ENCODE results near the gene EFCAB5. TPM values are rescaled to one million over a fixed set of nuclear protein-coding genes. Genes with fewer than 3 reads are reported as not detected.
"Not testable (repeated sequence)": the region's sequence is repeated elsewhere in the genome, so short reads cannot be mapped to it uniquely, and the experiment has no call there.

Gene EFCAB5
- total RNA-seq, 4 donors from 2014 or later, result 0.17 to 0.78 TPM; not detected in 2

DNA sequence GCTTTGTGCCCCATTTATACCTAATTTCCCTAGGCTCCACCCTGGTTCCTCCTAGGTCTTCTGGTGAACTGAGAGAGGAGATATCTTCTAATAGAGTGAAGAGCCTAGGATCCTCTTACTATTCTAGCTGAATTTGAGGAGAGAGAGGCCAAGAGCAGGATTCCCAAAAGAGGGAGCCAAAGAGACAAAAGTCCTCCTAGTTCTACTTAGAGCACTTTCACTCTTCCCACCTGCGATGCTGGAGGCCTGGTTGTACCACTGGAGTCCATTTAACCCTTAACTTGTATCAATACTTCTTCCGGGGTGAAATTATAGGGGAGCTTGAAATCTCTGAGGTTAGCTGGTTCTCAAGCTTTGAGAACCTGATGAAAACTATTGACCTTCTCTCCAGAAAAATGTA is 8.1 kb upstream of the EFCAB5 start:
- no peak for TF ChIP-seq EP300 (IDR thresholded peaks at IDR 0.05)
- TF ChIP-seq POLR2A (IDR thresholded peaks at IDR 0.05; ENCODE audit: low read depth), result no peak
- TF ChIP-seq, protein P1, sequence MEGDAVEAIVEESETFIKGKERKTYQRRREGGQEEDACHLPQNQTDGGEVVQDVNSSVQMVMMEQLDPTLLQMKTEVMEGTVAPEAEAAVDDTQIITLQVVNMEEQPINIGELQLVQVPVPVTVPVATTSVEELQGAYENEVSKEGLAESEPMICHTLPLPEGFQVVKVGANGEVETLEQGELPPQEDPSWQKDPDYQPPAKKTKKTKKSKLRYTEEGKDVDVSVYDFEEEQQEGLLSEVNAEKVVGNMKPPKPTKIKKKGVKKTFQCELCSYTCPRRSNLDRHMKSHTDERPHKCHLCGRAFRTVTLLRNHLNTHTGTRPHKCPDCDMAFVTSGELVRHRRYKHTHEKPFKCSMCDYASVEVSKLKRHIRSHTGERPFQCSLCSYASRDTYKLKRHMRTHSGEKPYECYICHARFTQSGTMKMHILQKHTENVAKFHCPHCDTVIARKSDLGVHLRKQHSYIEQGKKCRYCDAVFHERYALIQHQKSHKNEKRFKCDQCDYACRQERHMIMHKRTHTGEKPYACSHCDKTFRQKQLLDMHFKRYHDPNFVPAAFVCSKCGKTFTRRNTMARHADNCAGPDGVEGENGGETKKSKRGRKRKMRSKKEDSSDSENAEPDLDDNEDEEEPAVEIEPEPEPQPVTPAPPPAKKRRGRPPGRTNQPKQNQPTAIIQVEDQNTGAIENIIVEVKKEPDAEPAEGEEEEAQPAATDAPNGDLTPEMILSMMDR (IDR thresholded peaks at IDR 0.05), result no peak
- TF ChIP-seq POLR2AphosphoS5 (IDR thresholded peaks at IDR 0.05), result no peak
- WGBS, result 33% methylated on average over 2 of the region's 2 CpGs
- intact Hi-C loops (cut with DNase I), result no loop called here
- Histone ChIP-seq H3K4me3 (no peak overlapping the region), H3K9me3 (no peaks in the 10 kb centered on the region), H3K27ac (replicated peaks in 1 of 4) (no peak overlapping the region), H3K27me3 (no peaks in the 10 kb centered on the region), H3K4me1 (peaks cover 17 to 24% (median 20%) of the 10 kb centered on the region in 4 donors), H3K36me3 (no peaks in the 10 kb centered on the region)
- no peak for DNase-seq (ENCODE audit: extremely low spot score)

DNA sequence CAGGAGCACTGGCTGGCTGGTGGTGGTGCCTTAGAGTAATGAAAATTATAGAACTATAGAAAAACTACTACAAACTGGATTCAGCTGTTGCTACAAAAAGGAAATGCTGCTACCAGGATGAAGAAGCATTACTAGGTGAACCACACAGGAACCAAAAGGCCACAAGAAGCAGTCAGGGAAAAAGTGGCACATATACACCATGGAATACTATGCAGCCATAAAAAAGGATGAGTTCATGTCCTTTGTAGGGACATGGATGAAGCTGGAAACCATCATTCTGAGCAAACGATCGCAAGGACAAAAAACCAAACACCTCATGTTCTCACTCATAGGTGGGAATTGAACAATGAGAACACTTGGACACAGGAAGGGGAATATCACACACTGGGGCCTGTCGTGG is 5.5 kb upstream of the EFCAB5 start:
- intact Hi-C loops (cut with DNase I); H3K27ac ChIP-seq (replicated peaks in 1 of 4); H3K4me1 ChIP-seq; H3K4me3 ChIP-seq; H3K27me3 ChIP-seq; H3K9me3 ChIP-seq; H3K36me3 ChIP-seq; DNase-seq (ENCODE audit: extremely low spot score): not testable (repeated sequence)
- WGBS, result 82% methylated on average over 3 of the region's 3 CpGs

DNA sequence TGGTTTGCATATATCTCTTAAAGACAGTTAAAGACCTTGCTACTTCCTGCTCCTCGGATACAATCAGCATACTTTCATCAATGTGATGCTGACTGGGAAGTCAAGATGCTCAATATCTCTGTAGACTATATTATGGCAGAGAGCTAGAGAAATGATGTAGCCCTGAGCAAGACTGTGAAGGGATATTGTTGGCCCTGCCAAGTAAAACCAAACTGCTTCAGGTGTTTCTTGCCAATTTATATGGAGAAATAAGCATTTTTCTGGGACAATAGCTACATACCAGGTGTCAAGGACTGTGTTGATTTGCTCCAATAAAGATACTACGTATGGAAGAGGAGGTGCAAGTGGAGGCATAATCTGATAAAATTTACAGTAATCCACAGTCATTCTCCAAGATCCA is 4.7 kb upstream of the EFCAB5 start:
- Histone ChIP-seq H3K27me3 (no peaks in the 10 kb centered on the region), H3K4me3 (no peak overlapping the region), H3K36me3 (no peaks in the 10 kb centered on the region), H3K4me1 (peaks cover 0 to under 1% (median under 1%) of the 10 kb centered on the region in 4 donors), H3K27ac (replicated peaks in 1 of 4) (no peak overlapping the region), H3K9me3 (no peaks in the 10 kb centered on the region)
- DNase-seq (ENCODE audit: extremely low spot score), result no peak
- intact Hi-C loops (cut with DNase I), result no loop called here
- TF ChIP-seq, protein P1 (IDR thresholded peaks at IDR 0.05), result no peak
- TF ChIP-seq POLR2AphosphoS5 (IDR thresholded peaks at IDR 0.05), result no peak
- TF ChIP-seq POLR2A (IDR thresholded peaks at IDR 0.05; ENCODE audit: low read depth), result no peak
- no peak for TF ChIP-seq EP300 (IDR thresholded peaks at IDR 0.05)
- WGBS, result 79% methylated on average over 2 of the region's 2 CpGs

DNA sequence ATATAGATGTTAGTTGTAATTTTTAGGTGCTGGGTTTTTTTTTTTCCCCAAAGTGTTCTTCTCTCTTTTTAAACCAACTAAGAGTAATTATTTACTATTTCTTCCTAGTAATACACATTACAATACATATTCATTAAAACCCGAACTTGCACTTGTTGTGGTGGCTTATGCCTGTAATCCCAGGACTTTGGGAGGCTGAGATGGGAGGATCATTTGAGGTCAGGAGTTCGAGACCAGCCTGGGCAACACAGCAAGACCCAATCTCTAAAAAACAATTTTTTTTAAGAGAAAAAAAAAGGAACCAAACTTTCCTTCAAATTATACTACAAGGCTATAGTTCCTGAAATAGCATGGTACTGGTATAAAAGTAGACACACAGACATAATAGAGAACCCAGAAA is 3.8 kb downstream of the EFCAB5 start:
- Histone ChIP-seq H3K27me3 (no peaks in the 10 kb centered on the region), H3K36me3 (no peaks in the 10 kb centered on the region), H3K9me3 (no peaks in the 10 kb centered on the region), H3K27ac (replicated peaks in 1 of 4) (no peak overlapping the region), H3K4me1 (no peaks in the 10 kb centered on the region), H3K4me3 (no peak overlapping the region)
- intact Hi-C loops (cut with DNase I), result no loop called here
- 79% methylated on average over 2 of the region's 2 CpGs for WGBS
- TF ChIP-seq, protein P1 (IDR thresholded peaks at IDR 0.05), result no peak
- no peak for TF ChIP-seq POLR2AphosphoS5 (IDR thresholded peaks at IDR 0.05)
- no peak for TF ChIP-seq POLR2A (IDR thresholded peaks at IDR 0.05; ENCODE audit: low read depth)
- no peak for TF ChIP-seq EP300 (IDR thresholded peaks at IDR 0.05)
- DNase-seq (ENCODE audit: extremely low spot score), result no peak

DNA sequence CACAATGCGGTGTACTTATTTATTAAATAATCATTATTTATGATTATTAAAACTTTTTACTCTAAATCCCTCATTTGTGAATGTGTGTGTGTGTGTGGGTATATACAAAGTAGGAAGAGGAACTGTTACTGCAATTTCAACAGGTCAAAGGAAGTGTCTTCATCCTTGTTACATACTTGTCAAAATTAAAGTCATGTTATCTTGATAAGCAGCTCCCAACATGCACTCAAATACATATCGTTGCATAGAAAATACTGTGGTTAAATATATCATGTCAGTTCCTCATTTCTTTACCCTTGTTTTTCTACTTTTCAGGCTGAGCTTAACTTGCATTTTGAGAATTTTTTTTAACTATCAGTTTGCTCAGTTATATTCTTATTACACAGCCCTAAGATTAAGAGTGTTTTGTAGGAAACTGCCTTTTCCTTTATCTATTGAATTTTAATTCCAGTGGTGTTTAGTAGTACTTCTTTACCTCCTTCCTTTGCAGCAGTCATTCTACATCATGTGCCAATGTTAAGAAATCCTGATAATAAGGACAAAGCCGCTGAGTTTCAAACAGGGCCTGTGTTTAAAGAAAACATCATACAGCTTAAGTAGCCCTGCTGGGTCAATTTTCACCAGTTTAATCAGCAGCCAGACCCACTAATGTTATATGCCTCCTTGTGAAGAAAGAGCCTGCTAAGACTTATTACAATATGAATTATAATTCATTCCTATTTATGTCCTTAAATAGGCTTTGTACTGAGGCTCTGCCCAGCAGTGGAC is 7.2 kb downstream of the EFCAB5 start:
- 65% methylated on average over 3 of the region's 3 CpGs for WGBS
- H3K27me3 ChIP-seq, result no peaks in the 10 kb centered on the region
- intact Hi-C loops (cut with DNase I), result no loop called here

More for the DNA sequence above, 7.2 kb downstream of the EFCAB5 start:
- no peak overlapping the region for H3K4me3 ChIP-seq
- no peaks in the 10 kb centered on the region for H3K36me3 ChIP-seq
- no peak for DNase-seq (ENCODE audit: extremely low spot score)
- TF ChIP-seq, protein P1 (IDR thresholded peaks at IDR 0.05), result no peak
- TF ChIP-seq POLR2AphosphoS5 (IDR thresholded peaks at IDR 0.05), result no peak
- no peak for TF ChIP-seq POLR2A (IDR thresholded peaks at IDR 0.05; ENCODE audit: low read depth)
- no peak for TF ChIP-seq EP300 (IDR thresholded peaks at IDR 0.05)
- H3K9me3 ChIP-seq, result no peaks in the 10 kb centered on the region
- H3K4me1 ChIP-seq, result no peaks in the 10 kb centered on the region
- no peak overlapping the region for H3K27ac ChIP-seq (replicated peaks in 1 of 4)

Measured in esophagus muscularis mucosa (tissue), 4 donors.